Astrocyte (in vitro differentiated cells and primary cell): ENCODE data around the gene KCTD21. TPM values are rescaled to one million over a fixed set of nuclear protein-coding genes. Genes with fewer than 3 reads are reported as not detected.

Source experiments
- DNase-seq: peaks from one replicate; pipeline ENCODE4 v3.0.0-alpha.2; 2010; ENCODE audit warnings: low read depth
- FAIRE-seq: peaks from 2 replicates; lab custom pipeline; 2011; peaks lifted over from hg19 to GRCh38; lab: Jason Lieb, UNC
- H2AFZ ChIP-seq: 2 replicates; pipeline ENCODE4 v1.6.0; 2012; ENCODE audit warnings: low read depth, low read length, inconsistent platforms
- H3K27ac ChIP-seq: 2 replicates; pipeline ENCODE4 v1.5.1; 2011; ENCODE audit warnings: low read depth, low read length, inconsistent platforms
- H3K27me3 ChIP-seq: 2 replicates; pipeline ENCODE4 v1.6.0; 2011; ENCODE audit warnings: low read length, inconsistent platforms; ENCODE audit not compliant: insufficient read depth
- H3K36me3 ChIP-seq: 2 replicates; pipeline ENCODE4 v1.5.1; 2011; ENCODE audit warnings: low read length, inconsistent platforms; ENCODE audit not compliant: insufficient read depth
- H3K4me1 ChIP-seq: 2 replicates; pipeline ENCODE4 v1.5.1; 2011; ENCODE audit warnings: low read length, inconsistent platforms; ENCODE audit not compliant: insufficient read depth
- H3K4me2 ChIP-seq: 2 replicates; pipeline ENCODE4 v1.6.0; 2012; ENCODE audit warnings: low read length, inconsistent platforms
- H3K4me3 ChIP-seq: 2 replicates; pipeline ENCODE4 v1.5.1; 2011; ENCODE audit warnings: low read depth, mild to moderate bottlenecking, low read length, inconsistent platforms; ENCODE audit not compliant: insufficient read depth
- H3K79me2 ChIP-seq: 2 replicates; pipeline ENCODE4 v1.6.0; 2012; ENCODE audit warnings: mild to moderate bottlenecking, low read length, inconsistent platforms; ENCODE audit not compliant: insufficient read depth
- H3K9ac ChIP-seq: 2 replicates; pipeline ENCODE4 v1.6.0; 2012; ENCODE audit warnings: mild to moderate bottlenecking, low read length, inconsistent platforms
- H3K9me3 ChIP-seq: 2 replicates; pipeline ENCODE4 v1.5.1; 2012; ENCODE audit warnings: low read depth, mild to moderate bottlenecking, low read length, inconsistent platforms; ENCODE audit not compliant: insufficient read depth
- H4K20me1 ChIP-seq: 2 replicates; pipeline ENCODE4 v1.6.0; 2012; ENCODE audit warnings: low read length, inconsistent platforms; ENCODE audit not compliant: insufficient read depth
- H3K27ac Mint-ChIP-seq: one replicate; pipeline ENCODE4 v1.8.0; 2021; ENCODE audit warnings: mild to moderate bottlenecking, mixed read lengths; ENCODE audit not compliant: unreplicated experiment
- H3K27me3 Mint-ChIP-seq: one replicate; pipeline ENCODE4 v1.8.0; 2021; ENCODE audit warnings: low read depth, mixed read lengths; ENCODE audit not compliant: unreplicated experiment
- H3K36me3 Mint-ChIP-seq: one replicate; pipeline ENCODE4 v1.8.0; 2021; ENCODE audit warnings: low read depth, mixed read lengths; ENCODE audit not compliant: unreplicated experiment
- H3K4me1 Mint-ChIP-seq: one replicate; pipeline ENCODE4 v1.8.0; 2021; ENCODE audit warnings: low read depth, mixed read lengths; ENCODE audit not compliant: unreplicated experiment
- H3K4me3 Mint-ChIP-seq: one replicate; pipeline ENCODE4 v1.8.0; 2021; ENCODE audit warnings: mild to moderate bottlenecking, moderate library complexity, mixed read lengths; ENCODE audit not compliant: unreplicated experiment
- H3K9me3 Mint-ChIP-seq: one replicate; pipeline ENCODE4 v1.8.0; 2021; ENCODE audit warnings: mild to moderate bottlenecking, mixed read lengths; ENCODE audit not compliant: unreplicated experiment
- EZH2 ChIP-seq: IDR thresholded peaks from 2 replicates; pipeline ENCODE4 v1.6.1; 2012; ENCODE audit warnings: mild to moderate bottlenecking, low read length, inconsistent platforms; ENCODE audit not compliant: insufficient read depth
- total RNA-seq: library from RNA; stranded (reverse); gene quantifications from 2 replicates; pipeline ENCODE4 v1.2.1, GENCODE V29; 2021
- TF ChIP-seq, protein P1 (sequence below): IDR thresholded peaks from 2 replicates; pipeline ENCODE4 v1.5.1; 2011; ENCODE audit warnings: low read depth, mild to moderate bottlenecking, inconsistent platforms, low read length, moderate library complexity; ENCODE audit not compliant: insufficient read depth

Gene KCTD21
- total RNA-seq, 1 donor from 2014 or later = 14.0 TPM

- peak overlapping the region; percentile 50 for H3K4me2 ChIP-seq
- H3K9ac ChIP-seq = peak overlapping the region; percentile 72
- H3K4me3 Mint-ChIP-seq = no peak overlapping the region
These were observed 19.6 kb downstream of the KCTD21 start for GRCh38 chr11:78168539-78169477.

GRCh38 chr11:78166855-78167469 is 21.5 kb downstream of the KCTD21 start:
- peaks cover 9% of the 10 kb centered on the region for H3K4me1 Mint-ChIP-seq
- H3K4me3 Mint-ChIP-seq = no peak overlapping the region
- H3K4me1 ChIP-seq = peaks cover 14% of the 10 kb centered on the region
- H3K27me3 Mint-ChIP-seq = peaks cover 3% of the 10 kb centered on the region
- DNase-seq (no peak), FAIRE-seq (no peak)
- H3K27ac ChIP-seq = no peak overlapping the region
- no peaks in the 10 kb centered on the region for H4K20me1 ChIP-seq
- no peaks in the 10 kb centered on the region for H3K36me3 ChIP-seq
- no peak overlapping the region for H3K4me2 ChIP-seq
- H3K36me3 Mint-ChIP-seq = peaks cover 5% of the 10 kb centered on the region
- H3K79me2 ChIP-seq = no peaks in the 10 kb centered on the region
- no peak overlapping the region for H2AFZ ChIP-seq
- no peaks in the 10 kb centered on the region for H3K9me3 Mint-ChIP-seq
- no peak overlapping the region for H3K27ac Mint-ChIP-seq
- H3K9ac ChIP-seq = no peak overlapping the region
- no peaks in the 10 kb centered on the region for H3K9me3 ChIP-seq
- no peaks in the 10 kb centered on the region for H3K27me3 ChIP-seq
- H3K4me3 ChIP-seq = no peak overlapping the region
- no peak for TF ChIP-seq EZH2
- TF ChIP-seq, protein P1, sequence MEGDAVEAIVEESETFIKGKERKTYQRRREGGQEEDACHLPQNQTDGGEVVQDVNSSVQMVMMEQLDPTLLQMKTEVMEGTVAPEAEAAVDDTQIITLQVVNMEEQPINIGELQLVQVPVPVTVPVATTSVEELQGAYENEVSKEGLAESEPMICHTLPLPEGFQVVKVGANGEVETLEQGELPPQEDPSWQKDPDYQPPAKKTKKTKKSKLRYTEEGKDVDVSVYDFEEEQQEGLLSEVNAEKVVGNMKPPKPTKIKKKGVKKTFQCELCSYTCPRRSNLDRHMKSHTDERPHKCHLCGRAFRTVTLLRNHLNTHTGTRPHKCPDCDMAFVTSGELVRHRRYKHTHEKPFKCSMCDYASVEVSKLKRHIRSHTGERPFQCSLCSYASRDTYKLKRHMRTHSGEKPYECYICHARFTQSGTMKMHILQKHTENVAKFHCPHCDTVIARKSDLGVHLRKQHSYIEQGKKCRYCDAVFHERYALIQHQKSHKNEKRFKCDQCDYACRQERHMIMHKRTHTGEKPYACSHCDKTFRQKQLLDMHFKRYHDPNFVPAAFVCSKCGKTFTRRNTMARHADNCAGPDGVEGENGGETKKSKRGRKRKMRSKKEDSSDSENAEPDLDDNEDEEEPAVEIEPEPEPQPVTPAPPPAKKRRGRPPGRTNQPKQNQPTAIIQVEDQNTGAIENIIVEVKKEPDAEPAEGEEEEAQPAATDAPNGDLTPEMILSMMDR = no peak

More at GRCh38 chr11:78168539-78169477, 19.6 kb downstream of the KCTD21 start:
- H3K27me3 ChIP-seq = no peaks in the 10 kb centered on the region
- Mint-ChIP-seq H3K9me3 (no peaks in the 10 kb centered on the region), H3K27me3 (no peaks in the 10 kb centered on the region), H3K27ac (peak overlapping the region; percentile 47), H3K4me1 (peaks cover 9% of the 10 kb centered on the region), H3K36me3 (peaks cover 12% of the 10 kb centered on the region)
- H3K79me2 ChIP-seq = no peaks in the 10 kb centered on the region
- peak overlapping the region; percentile 63 for H2AFZ ChIP-seq
- H3K27ac ChIP-seq = peak overlapping the region; percentile 95
- H3K36me3 ChIP-seq = peaks cover 7% of the 10 kb centered on the region
- TF ChIP-seq EZH2 = no peak
- TF ChIP-seq, protein P1 = no peak
- no peak overlapping the region for H3K4me3 ChIP-seq
- DNase-seq (peak; percentile 83), FAIRE-seq (no peak)
- no peaks in the 10 kb centered on the region for H3K9me3 ChIP-seq
- H3K4me1 ChIP-seq = peaks cover 14% of the 10 kb centered on the region
- no peaks in the 10 kb centered on the region for H4K20me1 ChIP-seq
